NCI-H446 (cell line): ENCODE measurements around the gene CPZ.
"Not testable (repeated sequence)": the region's sequence is repeated elsewhere in the genome, so short reads cannot be mapped to it uniquely, and the experiment has no call there.

Experiments
- DNase-seq, 2 experiments: peaks; one replicate each; lab custom pipeline; 2025; lab: John Stamatoyannopoulos, UW

CPZ gene

GRCh38 chr4:8557151-8558076 lies 35.2 kb upstream of the CPZ start:
- no peak for DNase-seq

DNA sequence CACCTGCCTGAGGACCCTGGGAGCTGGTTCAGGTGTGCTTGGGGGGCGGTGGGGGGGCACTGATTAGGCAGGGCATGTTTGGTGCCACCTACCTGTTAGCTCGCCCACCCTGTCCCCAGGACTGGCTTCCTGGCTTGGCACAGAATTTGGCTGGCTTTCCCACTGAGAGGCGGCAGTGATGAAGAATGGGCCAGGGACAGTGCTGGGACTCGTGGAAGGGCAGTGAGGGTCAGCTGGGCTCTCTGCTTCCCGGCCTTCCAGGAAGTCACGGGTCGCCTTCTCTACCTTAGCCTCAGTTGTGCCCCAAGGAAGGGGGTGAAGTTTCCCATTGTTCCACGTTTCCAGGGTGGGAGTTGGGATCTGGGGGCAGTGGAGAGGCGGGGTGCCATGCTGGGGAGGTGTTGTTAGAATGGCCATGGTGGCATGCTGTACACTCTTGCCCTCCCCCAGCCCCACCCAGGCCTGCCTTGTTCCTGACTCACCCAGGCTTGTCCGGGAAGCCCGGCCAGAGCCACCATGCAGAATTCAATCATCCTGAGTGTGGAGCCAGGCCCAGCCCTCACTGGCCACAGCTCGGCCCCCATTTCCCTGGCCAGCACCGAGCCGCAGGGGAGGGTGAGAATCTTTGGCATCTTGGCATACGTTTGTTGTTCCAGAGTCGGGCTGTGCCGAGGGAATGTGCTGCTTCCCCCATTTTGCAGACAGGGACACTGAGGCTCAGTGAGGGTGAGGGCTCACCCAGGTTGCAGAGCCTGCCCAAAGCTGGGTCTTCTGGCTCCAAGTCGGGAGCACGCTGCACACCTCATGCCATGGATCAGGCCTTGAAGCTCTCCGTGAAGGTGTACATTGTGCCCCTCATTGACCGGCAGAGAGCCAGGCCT lies 34.2 kb upstream of the CPZ start:
- DNase-seq, result no peak

- no peak for DNase-seq
Measured at GRCh38 chr4:8559011-8559410, 33.6 kb upstream of the CPZ start.

DNA sequence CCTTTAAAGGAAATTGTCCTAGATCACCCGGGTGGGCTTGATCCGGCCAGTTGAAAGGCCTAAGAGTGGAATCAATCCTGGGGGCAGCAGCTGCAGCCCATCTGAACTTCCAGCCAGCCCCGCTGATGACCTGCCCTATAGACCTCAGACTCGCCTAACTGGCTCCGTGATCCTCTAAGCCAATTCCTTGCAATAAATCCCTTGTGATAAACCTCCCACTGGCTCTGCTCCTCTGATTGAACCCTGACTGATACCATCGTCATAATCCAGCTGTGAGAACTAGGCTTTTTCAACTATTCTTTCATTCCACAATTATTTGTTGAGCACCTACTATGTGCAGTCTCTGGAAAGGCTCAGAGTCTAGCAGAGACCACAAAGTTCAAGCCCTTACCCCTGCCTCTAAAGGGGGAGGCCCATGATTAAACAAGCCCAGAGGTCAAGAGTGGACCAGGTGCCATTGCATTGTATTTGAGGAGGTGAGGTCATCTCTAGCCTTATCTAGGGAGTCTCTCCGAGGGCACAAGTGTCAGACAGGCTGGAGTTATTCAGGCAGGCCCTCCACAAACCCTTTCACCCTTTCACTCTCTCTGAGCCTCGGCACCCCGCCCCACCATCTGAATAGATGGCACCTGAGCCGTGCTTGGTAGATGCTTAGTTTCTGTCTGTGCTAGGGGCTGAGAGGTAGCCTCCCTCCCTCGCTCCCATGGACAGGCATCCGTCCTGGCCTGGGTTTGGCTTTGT lies 32.9 kb upstream of the CPZ start:
- no peak for DNase-seq

DNA sequence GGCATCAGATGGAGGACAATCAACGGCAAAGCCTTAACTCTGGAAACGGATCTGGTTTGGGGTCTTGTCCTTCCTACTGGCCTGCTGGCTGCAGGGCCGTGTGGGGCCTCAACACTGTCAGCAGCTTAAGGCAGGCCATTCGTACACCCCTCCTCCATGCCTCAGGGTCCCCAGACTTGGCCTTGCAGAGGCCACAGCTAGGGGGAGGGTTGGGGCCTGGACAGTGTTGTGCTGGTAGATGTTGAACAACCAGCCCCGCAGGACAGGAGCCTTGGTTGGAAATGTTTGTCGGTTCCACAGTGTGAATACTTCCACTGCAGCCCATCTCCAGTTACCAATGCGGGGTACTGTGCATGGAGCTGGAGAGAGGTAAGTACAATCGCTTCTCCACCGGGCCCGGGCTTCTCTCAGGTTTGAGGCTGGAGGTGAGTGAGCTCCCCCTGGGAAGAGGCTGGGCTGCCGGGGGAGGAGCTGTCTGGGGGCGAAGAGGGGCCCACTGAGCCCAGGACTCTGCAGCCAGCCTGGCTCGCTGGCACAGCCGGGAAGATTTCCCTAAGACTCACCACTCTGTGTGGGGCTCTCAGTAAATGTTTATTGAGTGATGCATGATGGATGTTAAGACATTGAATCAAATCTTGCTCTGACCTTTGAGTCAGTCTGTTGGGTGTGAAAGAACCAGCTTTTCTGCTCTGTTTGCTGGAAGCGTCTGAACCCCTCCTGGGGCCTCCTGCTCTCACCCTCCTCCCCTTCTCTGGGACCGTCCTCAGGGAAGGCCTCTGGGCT lies 32.1 kb upstream of the CPZ start:
- no peak for DNase-seq

DNA sequence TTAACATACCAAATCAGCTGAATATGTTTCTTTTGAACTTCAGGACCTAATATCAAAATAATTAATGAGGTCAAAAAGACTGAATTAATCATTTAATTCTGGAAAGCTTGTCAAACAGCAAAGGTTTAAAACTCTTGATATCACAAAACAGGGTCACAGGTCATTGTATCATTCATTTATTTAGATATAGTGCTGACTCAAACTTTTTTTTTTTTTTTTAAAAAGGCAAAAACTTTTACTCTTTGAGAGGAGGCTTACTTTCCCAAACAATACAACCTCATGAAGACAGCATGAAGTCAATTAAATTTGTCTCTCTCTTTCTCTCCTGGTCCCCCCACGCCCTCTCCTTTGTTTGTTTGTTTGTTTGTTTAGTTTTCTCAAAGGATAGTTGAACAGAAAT lies 28.0 kb upstream of the CPZ start:
- DNase-seq, result no peak

GRCh38 chr4:8568068-8568668 lies 24.4 kb upstream of the CPZ start:
- DNase-seq, result no peak

- no peak for DNase-seq
Measured at GRCh38 chr4:8570201-8570600, 22.4 kb upstream of the CPZ start.

DNA sequence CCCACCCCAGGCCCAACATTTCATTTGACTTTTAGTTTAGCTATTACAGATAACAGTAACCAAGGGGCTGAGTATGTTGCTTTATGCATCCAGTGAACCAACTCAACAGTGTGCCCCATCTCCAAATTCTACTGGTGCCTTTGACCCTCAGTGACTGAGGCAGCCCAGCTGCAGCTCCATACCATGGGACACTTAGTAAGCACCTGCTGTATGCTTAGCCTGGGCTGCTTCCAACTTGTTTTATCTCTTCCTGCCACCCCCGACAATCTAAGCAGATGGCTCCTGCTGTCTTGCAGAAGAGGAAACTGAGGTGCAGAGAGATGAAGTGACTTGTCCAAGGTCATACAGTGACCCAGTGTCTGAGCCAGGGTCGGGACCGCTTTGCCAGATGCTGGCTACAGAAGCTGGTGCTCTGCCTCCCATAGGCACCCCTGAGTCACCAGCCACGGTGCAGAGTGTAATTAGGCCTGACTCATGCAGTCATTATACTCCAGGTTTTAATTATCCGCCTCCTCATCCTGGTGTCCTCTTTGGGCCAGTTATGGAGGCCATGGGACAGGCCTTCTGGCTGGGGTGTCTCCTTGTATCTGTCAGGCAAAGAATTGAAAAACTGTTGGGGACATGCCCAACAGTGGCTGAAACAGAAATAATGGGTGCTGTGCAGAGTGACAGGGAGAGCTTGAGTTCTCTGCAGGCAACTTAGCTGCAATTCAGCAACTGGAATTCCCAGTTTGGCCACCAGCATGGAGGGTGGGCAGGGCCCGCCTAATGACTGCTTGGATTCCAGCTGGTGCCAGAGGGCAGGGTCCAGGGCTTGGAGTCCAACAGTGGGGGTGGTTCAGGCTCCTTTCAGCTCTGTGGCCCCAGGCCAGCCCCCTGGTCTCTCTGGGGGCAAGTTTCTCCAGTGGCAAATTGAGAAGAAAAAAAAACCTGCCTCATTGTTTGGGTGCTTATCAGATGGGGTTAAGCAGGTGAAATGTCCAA lies 20.6 kb upstream of the CPZ start:
- no peak for DNase-seq

GRCh38 chr4:8573266-8573665 lies 19.3 kb upstream of the CPZ start:
- no peak for DNase-seq

DNA sequence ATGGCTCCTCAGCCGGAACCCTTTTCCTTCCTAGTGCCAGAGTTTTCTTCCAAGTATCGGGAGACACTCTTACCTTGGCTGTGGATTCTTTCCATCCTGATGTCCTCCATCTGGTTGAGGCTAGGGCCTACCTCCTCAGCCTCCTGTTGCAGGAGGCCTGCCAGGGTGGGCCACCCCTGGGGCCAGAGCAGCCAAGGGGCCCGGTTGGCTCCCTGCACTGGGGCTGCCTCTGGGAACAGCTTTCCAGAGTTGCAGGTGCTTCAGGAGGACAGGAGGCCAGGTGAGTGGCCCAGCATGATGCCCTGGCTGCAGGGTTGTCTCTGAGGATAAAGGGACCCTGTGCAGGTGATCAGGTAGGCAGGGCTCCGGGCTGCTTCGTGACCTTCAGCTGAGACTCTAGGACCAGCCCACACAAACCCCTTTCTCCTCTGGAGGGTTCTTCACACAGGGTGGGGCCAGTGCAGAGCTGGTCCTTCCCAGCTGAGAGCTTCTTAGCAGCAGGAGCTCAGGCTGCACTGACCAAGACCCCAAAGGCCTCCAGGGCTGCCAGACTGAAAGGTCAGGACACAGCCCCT lies 17.7 kb upstream of the CPZ start:
- no peak for DNase-seq

DNA sequence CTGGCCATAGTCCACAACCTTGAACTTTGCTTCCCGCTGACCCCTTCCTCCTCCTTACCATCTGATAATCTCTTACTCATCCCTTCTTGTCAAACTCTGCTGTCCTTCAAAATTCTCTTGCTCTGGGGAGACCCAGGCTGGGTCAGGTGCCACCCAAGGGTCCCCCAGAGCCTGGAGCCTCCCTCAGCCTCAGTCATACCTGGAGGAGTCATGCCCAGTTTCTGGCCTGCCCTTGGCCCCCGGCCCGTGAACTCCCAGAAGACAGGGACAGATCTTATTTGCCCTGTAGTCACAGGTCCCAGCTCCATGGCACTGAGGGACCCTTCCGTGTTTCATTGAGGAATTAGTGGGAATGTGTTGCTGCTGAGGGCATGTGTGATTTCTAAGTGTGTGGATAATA lies 17.1 kb upstream of the CPZ start:
- DNase-seq, result no peak

GRCh38 chr4:8576591-8576990 lies 16.0 kb upstream of the CPZ start:
- DNase-seq, result not testable (repeated sequence)

DNA sequence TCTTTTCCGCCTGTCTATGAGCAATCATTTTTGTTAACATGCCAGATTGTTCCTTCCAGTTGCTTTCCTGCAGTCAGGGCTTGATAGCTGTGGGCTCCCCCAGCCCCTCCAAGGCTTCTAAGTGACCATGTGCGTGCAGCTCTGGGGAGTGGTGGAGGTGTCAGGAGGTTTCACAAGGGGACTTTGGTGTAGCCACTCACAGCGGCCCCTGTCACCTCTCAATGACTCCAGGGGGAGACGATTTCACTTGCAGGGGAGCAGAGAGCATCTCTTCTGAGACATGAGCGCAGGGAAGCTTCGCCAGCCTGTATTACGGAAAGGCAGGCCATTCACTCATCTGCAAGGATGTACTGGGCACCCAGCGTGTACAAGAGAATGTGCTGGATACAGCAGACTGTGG lies 15.5 kb upstream of the CPZ start:
- DNase-seq, result no peak

GRCh38 chr4:8577972-8578371 lies 14.6 kb upstream of the CPZ start:
- DNase-seq, result no peak

- no peak for DNase-seq
Measured at GRCh38 chr4:8578717-8579116, 13.8 kb upstream of the CPZ start.

DNA sequence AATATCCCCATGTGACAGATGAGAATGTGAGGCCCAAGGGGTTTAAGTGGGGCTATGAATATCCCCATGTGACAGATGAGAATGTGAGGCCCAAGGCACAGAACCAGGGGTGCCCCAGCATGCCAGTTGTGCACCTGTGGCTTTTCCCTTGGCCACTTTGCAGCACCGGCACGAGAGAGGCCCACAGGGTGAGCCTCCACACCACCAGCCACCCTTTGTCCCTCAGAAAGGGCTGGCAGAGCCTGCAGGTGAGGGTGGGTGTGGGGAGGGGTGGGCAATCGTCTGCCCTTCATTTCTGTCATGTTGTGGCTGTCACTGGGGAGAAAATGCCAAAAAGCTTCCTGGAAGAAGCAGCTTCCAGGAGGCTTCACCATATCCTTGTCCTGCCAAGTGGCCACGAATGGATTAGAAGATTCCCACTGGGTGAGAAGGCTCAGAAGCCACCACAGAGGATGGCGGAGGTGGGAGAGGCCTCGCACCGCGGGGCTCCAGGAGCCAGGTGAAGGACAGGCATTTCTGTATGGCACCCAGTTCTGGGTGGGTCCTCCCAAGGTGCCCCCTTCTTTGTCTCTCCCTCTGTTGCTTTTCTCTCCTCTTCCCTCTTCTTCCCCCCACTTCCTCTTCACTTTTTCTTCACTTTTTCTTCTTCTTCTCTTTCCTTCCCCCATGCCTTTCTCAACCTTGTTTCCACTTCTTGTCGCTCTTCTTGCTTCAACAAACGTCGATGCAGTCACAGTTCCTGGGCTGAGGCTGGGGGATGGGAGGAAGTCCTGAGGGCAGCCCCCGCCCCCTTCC lies 12.8 kb upstream of the CPZ start:
- DNase-seq, result no peak

GRCh38 chr4:8580321-8581093 lies 12.1 kb upstream of the CPZ start, which contains the start of gene GPR78:
Gene GPR78, plus strand, starts transcription at chr4:8580392. Its CDS starts 591 bp downstream, at chr4:8580983.
- DNase-seq, result no peak
